Measurements from ENCODE around the gene MYOZ1.

GRCh38 chr10:73639286-73639685, 2.0 kb downstream of the MYOZ1 start:
- TF ChIP-seq CTCF (IDR thresholded peaks at IDR 0.05) (no peak), POLR2A (IDR thresholded peaks at IDR 0.05) (no peak)
